IPS DF 4.7 (cell line): ENCODE data around the gene ANKRD36B.
"Not testable (repeated sequence)": the region's sequence is repeated elsewhere in the genome, so short reads cannot be mapped to it uniquely, and the experiment has no call there.

Experiments
- DNase-seq: peaks from one replicate; pipeline ENCODE4 v3.0.0-alpha.2; 2013; ENCODE audit warnings: low spot score; ENCODE audit errors: extremely low read depth

ANKRD36B gene

DNA sequence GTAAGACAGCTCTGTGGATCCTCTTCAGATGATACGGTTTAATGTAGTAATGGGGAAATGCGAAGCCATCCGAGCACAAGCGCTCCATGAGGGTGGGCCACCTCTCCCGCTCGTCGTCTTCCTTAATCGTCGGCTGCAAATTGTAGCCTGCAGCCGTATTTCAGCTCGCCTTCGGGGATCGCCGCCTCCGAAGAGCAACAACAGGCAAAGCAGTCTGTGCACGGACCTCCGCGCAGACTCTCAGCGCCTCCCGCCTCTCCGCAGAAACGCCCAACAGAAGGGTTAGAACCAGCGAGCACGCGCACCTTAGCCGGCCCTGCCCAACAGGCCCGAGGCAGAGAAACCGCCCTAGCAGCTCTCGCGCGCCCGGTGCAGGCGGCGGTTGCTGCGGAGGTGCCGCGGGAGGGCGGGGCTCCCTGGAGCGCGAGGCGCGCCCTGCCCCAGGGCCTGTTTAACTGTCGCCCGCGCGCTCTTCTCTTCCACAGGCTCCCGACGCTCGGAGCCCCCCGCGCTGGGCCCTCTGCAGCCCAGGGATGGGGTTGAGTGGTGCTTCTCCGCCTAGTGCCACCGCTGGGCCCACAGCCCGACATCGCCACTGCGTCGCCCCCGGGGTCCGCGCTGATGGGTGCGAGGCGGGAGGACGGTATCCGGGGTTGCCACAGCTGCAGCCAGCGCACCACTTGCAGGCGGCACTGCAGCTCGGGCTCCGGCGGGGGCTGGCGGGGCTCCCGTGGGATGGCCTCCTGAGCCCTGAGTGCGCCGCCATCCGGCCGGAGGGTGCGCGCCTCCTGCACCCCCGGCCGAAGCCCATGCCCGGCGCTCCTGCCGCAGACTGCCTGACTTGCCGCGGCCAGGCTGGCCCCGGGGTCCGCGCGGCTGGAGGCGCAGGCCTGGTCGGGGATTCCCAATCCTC is at the start of gene ANKRD36B:
ANKRD36B (minus strand) TSS at position 280 of the 913 bp plus-strand sequence; CDS start at position 88, 192 bp downstream.
- not testable (repeated sequence) for DNase-seq

- DNase-seq, result not testable (repeated sequence)
Measured at GRCh38 chr2:97626049-97626430, 36.4 kb upstream of the ANKRD36B start.

- not testable (repeated sequence) for DNase-seq
Measured at GRCh38 chr2:97625354-97626048, 35.8 kb upstream of the ANKRD36B start.

- DNase-seq, result not testable (repeated sequence)
Measured at GRCh38 chr2:97622976-97623375, 33.3 kb upstream of the ANKRD36B start.

DNA sequence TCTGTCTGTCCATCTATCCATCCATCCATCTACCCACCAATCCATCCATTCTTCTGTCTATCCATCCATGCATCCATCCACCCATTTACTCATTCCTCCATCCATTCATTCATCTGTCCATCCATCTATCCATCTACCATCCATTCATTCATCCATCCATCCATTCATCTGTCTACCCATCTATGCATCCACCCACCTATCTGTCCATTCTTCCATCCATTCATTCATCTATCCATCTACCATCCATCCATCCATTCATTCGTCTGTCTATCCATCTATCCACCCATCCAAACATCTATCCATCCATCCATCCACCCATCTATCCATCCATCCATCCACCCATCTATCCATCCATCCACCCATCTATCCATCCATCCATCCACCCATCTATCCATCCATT is 30.8 kb upstream of the ANKRD36B start:
- not testable (repeated sequence) for DNase-seq

GRCh38 chr2:97618939-97619827 is 29.5 kb upstream of the ANKRD36B start:
- DNase-seq, result not testable (repeated sequence)

DNA sequence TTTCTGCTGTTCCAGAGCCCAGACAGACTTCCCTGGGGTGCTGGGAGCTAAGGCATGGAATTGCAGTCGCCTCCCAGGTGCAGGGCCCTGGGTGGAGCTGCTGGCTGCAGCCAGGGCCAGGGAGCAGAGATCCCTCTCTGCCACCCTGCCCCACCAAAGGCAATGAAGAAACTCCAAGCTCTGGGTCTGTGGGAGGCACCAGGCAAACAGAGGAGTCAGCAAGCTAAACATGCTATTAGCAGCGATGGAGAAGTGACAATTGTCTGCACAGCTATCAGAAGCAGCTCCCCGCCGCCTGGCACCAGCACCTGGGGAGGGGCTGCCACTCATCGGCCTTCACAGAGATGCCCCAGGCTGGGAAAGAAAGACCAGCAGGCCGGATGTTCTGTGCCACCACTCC is 28.2 kb upstream of the ANKRD36B start:
- no peak for DNase-seq

DNA sequence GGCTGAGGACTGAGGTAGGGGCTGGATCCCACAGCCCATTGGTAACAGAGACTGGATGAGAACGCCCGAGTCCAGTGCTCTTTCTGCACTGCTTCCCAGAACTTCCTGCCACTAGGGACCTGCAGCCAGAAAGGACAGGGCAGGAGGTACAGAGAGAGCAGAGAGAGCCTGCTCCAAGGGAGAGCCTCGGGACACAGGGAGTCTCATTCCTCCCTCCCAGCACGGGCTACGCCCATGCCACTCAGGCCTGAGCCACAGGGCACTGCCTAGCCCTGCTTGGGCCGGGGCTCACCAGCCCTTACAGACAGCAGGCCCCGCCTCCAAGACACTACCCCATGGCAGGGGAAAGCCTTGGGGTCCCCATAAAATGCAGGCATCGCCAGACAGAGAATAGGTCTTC is 26.1 kb upstream of the ANKRD36B start:
- not testable (repeated sequence) for DNase-seq

DNA sequence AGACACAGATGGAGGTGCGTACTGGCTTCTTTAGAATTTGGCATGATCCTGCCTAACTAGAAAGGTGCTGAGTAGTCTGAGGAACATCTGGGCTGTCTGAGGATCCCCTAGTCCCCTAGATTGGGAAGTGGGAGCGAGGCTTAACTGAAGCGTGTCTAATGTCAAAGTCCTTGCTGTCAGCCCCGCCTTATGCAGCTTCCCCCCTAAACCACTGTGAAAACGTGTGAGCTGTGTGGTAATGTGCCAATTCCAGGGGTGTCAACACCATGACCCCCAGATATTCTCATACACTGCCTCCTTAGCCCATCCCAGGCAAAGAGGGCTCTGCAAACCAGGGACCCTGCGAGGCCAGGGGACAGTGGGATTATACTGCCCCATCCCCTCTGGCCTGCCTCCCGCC is 22.2 kb upstream of the ANKRD36B start:
- DNase-seq, result not testable (repeated sequence)

DNA sequence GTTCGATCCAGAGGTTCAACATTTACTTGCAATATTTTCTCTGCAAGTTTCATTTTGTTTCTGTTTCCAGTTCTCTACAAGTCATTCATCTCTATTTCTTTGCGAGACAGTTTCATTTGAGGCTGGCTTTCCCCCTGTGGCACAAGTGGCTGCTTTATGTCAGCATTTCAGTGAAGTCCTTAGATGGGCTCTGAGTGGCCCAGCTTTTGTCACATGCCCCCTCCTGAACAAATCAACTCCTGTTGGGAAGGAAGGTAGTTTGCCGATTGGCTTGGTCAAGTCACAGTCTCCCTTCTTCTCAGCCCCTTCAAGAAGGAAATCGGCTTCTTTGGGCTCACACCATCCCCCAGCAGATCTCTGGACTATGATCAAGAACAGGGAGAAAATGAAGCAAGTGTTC is 19.1 kb upstream of the ANKRD36B start:
- not testable (repeated sequence) for DNase-seq

- DNase-seq, result not testable (repeated sequence)
Measured at GRCh38 chr2:97605524-97606339, 16.1 kb upstream of the ANKRD36B start.

GRCh38 chr2:97605109-97605508 is 15.4 kb upstream of the ANKRD36B start:
- not testable (repeated sequence) for DNase-seq

DNA sequence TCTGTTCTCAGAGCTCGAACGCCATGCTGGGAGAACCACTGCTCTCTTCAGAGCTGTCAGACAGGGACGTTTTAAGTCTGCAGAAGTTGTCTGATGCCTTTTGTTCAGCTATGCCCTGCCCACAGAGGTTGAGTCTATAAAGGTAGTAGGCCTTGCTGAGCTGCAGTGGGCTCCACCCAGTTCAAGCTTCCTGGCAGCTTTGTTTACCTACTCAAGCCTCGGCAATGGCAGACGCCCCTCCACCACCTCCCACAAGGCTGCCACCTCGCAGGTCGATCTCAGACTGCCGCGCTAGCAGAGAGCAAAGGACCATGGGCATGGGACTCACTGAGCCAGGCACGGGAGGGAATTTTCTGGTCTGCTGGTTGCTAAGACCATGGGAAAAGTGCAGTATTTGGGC is 11.9 kb upstream of the ANKRD36B start:
- not testable (repeated sequence) for DNase-seq

GRCh38 chr2:97596180-97596579 is 6.5 kb upstream of the ANKRD36B start:
- not testable (repeated sequence) for DNase-seq

- DNase-seq, result not testable (repeated sequence)
Measured at GRCh38 chr2:97593520-97593919, 3.8 kb upstream of the ANKRD36B start.

GRCh38 chr2:97590515-97591394 is 1.1 kb upstream of the ANKRD36B start:
- peak; percentile 46 for DNase-seq

DNA sequence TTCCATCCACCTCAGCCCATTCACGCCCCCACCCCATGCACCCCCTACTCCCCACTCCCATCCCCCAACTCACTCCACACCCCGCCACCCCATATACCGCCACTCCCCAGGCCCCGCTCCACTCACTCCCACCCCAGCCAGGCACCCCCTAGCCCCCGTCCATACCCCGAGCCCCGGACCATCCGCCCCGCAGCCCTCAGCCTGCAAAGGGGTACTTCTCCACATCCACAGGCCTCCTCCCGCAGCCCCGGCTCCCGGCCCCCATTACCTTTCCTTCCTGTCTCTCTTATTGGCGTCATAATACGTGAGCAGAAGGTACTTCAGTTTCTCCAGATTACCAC is 450 bp downstream of the ANKRD36B start:
- not testable (repeated sequence) for DNase-seq

DNA sequence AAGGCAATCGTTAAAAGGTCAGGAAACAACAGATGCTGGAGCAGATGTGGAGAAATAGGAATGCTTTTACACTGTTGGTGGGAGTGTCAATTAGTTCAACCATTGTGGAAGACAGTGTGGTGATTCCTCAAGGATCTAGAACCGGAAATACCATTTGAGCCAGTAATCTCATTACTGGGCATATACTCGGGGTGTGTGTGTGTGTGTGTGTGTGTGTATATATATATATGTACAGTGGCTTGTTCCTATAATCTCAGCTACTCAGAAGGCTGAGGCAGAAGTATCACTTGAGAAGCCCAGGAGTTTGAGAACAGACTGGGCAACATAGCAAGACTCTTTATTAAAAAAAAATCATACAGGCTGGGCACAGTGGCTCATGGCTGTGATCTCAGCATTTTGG is 24.0 kb downstream of the ANKRD36B start:
- not testable (repeated sequence) for DNase-seq

- not testable (repeated sequence) for DNase-seq
Measured at GRCh38 chr2:97552406-97552805, 37.3 kb downstream of the ANKRD36B start.
